ENCODE measurements around the gene ERCC4.

- TF ChIP-seq CTCF (conservative IDR thresholded peaks at IDR 0.05) (no peak), ZFX (IDR thresholded peaks at IDR 0.05) (no peak)
Observed at GRCh38 chr16:13875614-13876284, 44.2 kb upstream of the ERCC4 start.
